PC-3 (cell line): Measurements from ENCODE around the gene UBXN4.

Experiments
- CTCF ChIP-seq: fragments of 300-600 bp; sonication (generic); conservative IDR thresholded peaks from 2 replicates; pipeline ENCODE4 v1.5.1; 2017; ENCODE audit warnings: antibody characterized with exemption, low read depth, mild to moderate bottlenecking, low read length
- EZH2phosphoT487 ChIP-seq: fragments of 300-600 bp; sonication (generic); IDR thresholded peaks from 2 replicates; pipeline ENCODE4 v1.6.1; 2018; ENCODE audit warnings: mild to moderate bottlenecking, antibody characterized with exemption, low read length, borderline replicate concordance

GRCh38 chr2:135825131-135825530 is 83.5 kb downstream of the UBXN4 start:
- TF ChIP-seq EZH2phosphoT487 = no peak
- no peak for TF ChIP-seq CTCF
